Ureter (tissue), 1 donor: Measurements from ENCODE around the gene ACTL7A. TPM values are rescaled to one million over a fixed set of nuclear protein-coding genes. Genes with fewer than 3 reads are reported as not detected.

ENCODE experiments used
- DNase-seq: peaks from one replicate; pipeline ENCODE4 v3.0.0-alpha.2; 2020; ENCODE audit warnings: low spot score
- total RNA-seq: library from RNA; stranded (reverse); gene quantifications from one replicate; pipeline ENCODE4 v1.2.4, GENCODE V29; 2023
- donor health status: DM: yes; HTN: yes; CAD: no.

ACTL7A gene
- total RNA-seq, 1 donor from 2014 or later: not detected

DNA sequence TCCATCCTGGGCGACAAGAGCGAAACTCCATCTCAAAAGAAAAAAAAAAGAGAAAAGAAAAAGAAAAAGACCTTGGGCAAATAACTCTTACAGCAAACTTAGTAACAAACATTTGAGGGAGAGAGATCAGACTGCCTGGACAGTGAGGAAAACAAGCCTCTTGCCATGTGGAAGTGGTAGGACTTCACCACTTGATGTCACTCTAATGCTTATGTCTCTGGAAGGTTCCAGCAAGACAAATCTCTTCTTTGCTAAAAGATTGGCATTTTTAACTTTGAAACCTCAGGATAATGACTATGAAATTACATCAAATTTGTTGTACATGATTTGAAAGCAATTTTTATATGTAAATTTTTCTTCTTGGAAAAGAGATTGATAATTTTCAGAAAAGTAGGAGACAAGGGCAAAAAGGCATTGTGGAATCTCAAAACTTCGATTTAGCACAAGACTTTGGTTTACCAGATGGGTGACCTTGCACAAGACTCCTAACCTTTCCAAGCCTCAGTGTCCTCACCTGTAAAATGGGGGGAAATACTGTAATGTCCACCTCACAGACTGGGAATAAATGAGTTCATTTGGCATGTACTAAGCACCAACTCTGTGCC lies 11.7 kb upstream of the ACTL7A start:
- no peak for DNase-seq

DNA sequence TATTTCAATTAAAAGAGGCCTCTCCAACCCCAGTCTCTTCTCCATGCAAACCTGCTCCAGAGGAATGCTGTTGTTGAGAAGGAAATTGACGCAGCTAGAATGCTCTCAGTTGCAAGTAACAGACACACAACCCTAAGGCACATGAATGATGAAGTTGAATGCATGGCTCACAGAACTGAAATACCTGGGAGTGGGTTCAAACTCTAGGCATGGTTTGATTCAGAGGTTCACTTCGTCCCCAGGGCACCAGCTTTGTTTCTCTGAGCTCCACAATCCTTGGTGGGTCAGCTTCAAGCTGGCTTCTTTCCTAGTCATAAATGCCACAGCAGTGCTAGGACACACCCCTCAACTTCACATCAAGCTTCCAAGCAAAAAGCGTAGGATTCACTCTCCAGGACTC lies 10.9 kb upstream of the ACTL7A start:
- no peak for DNase-seq

DNA sequence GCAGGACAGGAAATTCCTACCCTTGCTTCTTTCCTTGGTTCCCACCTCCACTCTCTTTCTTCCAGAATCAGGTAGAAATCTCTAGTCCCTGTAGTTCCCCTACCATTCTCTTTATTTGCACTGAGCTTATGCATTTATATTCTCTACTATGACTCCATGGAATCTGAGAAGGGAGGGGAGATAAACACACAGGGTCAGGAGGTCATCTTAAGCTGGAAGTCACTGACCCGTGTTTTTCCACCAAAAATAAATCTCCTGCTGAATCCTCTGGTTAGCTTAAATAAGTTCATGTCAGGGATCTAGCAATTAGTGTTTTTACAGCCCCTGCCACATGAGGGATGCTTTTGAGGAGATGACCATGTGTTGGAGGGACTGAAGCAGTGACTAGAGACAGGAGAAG lies 10.0 kb upstream of the ACTL7A start:
- DNase-seq: no peak

DNA sequence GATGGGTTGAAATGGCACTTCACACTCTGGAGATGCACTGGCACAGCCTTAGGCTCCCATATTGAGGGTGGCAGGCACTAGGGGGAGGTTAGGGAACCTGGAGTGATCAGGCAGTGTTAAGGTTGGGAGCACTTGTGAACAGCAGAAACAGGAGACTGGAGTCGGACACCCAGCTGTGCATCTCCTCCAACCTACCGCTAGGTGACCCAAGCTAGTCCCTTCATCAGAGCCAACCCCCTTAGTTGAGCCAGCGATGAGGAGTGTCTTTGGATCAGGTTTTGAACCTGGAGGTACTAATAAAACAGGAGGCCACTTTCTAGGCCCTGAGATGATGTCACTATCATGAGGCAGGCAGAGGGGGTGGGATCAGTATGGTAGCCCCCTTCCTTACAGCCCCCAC lies 8.0 kb upstream of the ACTL7A start:
- no peak for DNase-seq

DNA sequence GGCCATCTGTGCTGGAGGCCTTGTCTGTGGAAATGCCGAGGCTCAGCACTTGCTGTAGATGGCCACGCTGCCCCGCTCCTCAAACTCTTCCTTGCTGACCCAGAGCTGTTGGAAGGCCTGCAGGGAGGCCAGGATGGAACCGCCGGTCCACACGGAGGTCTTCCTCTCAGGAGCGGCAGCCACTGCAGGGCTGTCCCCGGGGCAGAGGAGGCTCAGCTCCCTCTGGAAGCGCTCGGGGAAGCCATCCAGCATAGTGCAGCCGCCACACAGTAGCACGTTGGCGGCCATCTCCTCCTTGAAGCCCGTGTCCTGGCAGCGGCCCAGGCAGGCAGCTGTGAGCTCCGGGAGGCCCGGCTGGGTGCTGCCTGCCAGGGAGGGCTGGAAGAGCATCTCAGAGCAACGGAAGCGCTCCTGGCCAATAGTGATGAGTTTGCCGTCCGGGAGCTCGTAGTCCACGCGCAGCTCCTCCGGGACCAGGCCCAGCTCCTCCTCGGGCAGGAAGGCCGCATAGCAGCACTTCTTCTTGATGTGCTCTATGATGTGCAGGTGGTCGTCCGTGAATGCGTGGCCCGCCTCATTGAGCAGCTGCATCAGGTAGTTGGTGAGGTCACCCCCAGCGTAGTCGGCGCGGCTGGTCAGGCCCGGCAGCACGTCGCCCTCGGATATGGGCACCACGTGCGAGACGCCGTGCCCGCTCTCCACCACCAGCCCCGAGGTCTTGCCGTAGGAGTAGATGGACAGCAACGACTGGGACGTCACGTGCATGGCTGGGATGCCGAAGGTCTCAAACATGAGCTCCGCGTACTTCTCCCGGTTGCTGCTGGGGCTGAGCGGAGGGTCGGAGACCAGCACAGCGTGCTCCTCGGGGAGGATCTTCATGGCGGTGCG lies 7.2 kb upstream of the ACTL7A start:
- DNase-seq: no peak

DNA sequence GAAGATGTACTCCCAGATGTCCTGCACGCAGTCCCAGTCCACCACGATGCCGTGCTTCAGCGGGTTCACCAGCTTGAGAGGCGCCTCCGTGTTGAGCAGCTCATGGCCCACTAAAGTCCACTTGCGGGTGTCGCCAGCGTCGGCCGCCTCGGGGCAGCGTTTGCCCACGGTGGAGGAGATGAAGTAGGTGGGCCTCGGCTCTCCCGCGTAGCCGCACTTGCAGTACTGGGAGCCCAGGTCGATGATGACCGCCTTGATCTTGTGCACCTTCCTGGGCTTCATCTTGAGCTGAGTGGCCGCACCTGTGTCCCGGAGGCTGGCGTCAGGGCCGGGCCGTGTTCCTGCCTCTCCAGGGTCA lies 6.6 kb upstream of the ACTL7A start:
- no peak for DNase-seq

DNA sequence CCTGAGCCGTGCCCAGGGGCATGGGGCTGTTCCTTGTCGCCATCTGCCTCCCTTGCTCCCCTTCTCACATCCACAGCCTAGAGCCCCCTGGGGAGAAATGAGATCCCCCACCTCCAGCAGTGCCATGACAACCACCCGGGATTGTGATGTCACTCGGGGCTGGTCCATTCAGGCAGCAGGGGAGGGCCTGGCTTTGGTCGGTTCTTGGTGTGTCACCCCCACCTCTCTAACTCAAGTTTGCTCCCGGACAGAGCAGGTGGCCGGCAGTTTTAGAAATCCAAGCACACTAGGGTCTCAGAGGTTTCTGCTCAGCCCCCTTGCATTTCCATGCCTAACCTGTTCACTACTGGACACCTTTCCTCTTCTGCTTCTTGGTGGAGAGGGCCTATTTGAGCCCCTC lies 6.2 kb upstream of the ACTL7A start, which contains the start of gene ACTL7B:
TSS of gene ACTL7B (minus strand) at position 99 of the 400 bp plus-strand sequence. CDS start at position 43, 56 bp downstream.
- DNase-seq: no peak

DNA sequence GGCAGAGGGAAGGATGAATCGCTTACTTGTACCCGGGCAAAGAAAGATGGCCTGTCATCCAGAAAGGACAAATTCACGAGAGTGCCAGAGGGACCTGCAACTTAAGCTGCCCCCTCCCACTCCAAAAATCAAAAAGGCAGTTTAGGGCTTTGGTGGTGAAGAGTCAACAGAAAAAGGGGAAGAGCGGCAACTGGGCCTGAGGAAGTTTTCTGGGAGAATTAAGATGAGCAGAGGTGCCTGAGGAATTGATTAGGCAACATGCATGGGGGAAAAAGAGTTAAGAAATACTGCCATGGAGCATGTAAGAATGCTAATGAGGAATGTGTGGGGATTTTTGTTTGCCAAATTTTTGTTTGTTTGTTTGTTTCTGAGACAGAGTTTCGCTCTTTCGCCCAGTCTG lies 4.5 kb upstream of the ACTL7A start:
- no peak for DNase-seq

DNA sequence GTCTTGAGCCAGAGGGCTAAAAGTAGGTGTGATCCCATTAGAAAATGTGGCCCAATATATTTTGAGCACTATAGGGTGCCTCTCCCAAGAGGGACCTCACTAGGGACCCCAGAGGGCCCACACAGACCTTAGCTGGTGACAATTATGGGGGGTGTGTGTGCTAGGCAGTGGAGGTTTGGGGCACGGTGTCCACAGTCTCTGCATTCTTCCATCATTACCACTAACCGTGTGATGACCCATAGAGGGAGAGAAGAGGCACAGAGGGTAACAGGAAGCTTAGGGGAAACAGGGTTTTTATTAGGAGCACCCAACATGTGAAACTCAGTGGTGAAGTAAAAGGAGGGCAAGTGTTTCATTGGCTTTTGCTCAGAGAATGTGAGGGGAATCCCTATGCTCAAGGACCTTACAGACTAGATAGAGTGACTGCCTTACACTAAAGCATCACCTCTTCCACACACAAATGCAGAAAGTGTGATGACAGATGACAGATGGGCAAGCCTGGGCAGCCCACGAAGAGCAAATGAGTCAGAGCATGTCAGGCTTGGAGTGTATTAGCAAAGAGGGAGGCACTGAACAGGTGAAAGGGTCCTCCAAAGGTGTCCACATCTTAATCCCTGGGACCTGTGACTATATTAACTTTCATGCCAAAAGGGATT lies 2.5 kb upstream of the ACTL7A start:
- no peak for DNase-seq

DNA sequence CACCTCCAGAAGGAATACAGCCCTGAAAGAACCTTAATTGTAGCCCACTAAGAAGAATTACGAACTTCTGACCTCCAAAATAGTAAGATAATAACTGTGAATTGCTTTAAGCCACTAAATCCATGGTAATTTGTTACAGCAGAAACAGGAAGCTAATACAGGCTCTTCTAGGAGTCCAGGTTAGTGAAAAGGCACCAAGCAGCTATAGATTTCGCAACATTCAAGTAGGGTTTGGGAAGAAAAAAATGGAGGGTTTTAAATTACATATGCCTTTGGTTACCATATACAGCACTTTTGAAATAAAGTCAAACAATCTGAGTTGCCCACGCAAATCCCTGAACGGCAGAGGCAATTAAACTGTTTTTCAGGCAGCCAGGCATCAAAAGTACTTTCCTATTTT lies 1.7 kb upstream of the ACTL7A start:
- DNase-seq: no peak

DNA sequence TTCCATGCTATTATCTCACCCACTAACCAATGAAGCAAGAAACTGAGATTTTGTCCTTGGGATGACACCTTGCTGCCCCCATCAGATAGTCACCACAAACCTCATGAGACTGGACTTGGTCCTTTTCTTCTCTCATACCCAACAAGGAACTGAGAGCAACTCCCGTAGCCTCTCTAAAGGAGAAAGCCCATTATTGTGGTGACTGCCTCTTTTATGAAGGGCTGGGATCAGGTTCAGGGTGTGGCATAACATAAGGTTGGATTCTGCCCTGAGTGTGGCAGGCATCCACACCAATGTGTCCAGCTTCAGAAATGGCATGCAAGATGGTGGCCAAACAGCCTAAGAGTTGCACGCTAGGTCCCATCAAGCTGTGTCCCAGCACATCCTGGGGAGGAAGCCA lies 1.3 kb upstream of the ACTL7A start:
- no peak for DNase-seq

DNA sequence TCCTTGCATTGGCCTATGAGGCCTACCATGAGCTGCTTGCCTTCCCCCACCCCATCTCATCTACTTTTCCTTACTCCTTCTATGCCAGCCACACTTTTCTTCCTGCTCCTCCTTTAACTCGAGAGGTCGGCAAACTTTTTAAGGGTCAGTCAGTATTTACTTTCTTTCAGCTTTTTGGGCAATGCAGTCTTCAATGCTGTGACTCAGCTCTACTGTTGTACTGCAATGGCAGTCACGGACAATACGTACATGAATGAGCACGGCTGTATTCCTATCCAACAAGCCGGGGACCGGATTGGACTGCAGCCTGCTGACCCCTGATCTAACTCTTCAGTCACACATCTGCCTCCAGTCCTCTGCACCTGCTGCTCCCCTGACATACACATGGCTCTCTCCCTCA lies 602 bp upstream of the ACTL7A start:
- DNase-seq: no peak

DNA sequence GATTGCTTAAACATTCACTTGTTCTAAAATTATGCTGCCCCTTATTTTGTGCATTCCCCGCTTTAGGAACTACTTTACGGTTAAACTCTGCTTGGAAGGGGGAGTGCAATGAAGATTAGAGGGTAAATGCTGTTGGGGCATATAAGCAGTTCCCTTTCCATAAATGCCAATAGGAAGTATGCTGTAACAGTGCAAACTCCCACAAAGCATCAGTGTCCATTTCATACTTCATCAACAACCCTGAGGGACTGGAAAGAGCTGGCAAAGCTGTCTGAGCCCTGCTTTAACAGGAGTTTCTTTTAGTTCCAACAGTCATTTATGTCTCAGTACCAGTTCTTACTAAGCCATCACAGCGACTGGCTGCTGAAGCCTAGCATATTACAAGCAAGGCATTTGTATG lies 1.8 kb downstream of the ACTL7A start:
- DNase-seq: no peak

DNA sequence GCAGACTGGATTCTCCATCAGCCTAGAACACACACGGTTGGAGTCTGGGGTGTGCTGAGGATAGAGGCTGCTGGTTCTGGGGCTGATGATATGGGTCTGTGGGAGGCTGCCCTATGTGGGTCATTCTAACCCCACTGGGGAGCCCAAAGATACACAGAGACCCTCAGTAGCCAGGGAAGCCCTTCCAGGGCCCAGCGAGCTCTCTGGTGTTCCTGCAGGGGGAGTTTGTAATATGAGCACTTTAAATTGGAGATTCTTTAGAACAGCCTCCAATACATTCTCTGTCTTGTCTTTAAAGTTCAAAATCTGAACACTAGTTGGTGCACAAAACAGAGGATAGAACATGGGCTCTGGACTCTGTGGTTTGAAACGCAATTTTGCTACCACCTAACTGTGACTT lies 2.4 kb downstream of the ACTL7A start:
- DNase-seq: no peak

DNA sequence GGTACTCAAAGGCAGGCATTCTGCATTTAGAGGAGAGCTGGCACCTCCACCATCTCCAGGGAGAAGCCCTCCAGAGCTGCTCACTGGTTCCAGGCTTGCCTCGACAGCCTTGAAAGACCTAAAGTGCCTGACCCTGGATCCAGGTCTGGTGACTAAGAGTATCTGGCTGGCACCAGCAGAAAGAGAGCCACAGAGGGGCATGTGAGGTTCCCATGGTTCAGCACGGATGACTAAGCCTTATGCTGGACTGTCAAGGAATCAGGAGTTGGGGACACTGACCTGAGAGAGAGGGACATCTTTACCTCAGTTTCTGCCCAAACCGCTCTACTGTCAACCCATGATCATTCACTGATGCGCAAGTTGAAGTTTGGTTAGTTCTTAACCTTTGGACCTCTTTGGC lies 3.0 kb downstream of the ACTL7A start:
- DNase-seq: no peak

DNA sequence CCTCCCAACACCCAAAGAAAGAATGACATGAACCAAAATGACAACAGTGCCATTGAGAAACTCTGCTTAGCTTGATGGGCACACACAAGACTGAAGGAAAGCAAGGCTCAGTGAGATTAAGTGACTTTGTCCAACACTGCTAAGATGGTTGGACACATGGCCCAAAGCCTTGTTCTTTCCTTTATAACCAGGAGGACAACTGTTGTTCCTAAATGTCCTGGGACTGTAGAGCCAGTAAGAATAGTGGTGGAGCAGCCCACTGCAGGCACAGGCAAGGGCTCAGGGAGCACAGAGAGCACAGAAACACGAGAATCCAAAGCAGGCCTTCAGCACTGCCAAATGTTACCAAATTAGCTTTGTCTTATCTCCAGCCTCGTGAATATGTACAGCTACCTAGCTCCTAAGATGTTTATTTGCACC lies 3.9 kb downstream of the ACTL7A start:
- no peak for DNase-seq

DNA sequence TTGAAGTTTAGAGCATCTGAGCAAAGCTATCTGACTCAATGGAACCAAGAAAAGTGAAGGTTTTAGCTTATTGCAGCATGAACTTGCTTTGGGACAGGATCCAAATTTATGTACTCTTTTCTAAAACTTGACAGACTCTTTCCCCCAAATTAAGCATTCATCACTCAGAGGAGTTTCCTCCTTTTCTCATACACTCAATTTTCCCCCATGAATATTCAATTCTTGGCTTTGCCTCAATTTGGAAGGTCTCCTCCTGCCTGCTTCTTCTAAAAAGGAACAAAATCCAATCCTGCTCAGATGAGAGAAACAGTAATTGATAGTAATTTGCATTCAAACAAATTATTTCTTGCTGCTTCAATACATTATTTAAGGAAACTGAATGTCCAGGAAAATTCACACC lies 5.0 kb downstream of the ACTL7A start:
- no peak for DNase-seq

DNA sequence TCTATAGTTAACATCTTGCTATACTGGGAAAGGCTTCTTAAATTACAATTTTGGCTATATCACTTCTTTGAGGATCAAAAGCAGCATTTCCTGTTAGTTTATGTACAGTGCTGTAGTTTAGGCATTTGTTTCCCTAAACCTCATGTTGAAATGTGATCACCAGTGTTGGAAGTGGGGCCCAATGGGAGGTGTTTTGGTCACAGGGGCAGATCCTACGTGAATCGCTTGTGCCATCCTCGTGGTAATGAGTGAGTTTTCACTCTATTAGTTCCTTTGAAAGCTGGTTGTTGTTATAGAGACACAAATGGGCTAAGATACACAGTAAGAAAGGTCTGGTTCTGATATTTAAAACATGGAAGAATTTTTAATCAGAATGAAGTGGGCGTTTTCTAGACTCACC lies 5.8 kb downstream of the ACTL7A start:
- no peak for DNase-seq

DNA sequence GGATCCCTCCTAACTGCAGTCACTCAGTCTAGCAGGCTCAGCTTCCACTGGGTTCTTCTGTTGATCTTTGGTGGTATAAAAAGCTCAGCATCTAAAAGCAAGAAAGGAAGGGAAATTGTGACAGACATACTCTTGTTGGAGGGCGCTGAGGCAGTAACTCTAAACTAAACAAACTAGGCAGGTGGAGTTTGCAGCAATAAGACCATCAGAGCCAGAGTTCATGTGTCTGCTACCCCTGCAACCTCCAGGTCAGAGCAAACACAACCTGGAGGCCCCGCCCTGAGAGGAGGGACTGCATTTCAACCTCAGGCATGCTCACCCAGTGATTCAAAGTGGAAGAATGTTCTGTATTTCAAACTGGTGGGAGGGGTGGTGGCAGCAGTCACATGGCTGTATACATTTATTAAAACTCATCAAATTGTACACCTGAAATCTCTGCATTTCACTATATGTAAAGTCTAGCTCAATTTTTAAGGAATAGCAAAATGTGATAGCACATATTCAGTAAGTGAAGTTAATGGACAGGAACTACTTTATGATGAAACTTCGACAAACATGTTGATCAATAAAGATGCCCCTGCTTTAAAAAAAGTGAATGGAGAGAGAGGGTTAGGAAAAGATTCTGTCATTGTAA lies 7.1 kb downstream of the ACTL7A start:
- DNase-seq: no peak

DNA sequence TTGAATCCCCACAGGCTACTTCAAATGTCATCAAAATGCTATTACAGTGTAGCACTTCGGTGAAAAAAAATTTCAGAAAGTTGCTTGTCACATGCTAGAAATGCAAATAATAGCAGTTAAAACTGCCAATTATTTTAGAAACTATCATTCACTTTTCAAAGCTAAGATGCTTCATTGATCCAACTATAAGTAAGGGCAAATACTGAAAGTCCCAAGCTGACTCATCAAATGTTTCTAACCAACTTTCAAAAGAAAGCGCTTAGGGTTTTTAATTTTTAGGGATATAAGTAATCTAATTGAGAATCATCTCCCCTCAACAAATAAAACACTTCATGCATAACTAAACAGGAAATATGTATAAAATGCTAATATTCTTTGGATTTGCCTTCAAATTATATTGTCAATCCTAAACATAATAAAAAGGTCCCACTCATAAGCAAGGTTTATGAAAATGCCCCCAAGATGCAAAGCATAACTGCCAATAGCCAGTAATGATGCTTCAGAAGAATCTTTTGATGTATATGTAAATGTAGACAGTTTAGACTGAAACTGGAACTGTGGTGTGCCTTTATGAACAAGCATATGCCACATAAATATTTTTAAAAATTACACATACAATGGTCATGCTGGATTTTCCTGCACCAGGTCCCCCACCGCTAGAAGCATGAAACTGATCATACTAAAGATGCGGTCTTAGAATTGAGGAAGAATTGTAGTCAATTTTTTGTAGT lies 12.2 kb downstream of the ACTL7A start:
- DNase-seq: no peak

DNA sequence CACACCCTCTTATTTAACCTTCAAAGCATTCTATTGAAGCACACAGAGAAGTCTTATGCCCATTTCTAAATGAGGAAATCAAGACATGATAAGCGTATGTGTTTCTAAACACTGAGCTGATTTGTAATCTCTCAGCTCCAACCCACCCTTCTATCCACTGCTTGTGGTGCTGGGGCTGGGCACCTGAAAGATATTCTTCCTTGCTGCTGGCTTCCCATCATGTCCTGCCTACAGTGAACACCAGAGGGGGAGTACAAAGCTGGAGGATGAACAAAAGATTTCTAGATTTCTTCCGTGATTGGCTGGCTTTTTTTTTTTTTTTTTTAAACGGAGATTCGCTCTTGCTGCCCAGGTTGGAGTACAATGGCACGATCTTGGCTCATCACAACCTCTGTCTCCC lies 14.4 kb downstream of the ACTL7A start:
- no peak for DNase-seq

DNA sequence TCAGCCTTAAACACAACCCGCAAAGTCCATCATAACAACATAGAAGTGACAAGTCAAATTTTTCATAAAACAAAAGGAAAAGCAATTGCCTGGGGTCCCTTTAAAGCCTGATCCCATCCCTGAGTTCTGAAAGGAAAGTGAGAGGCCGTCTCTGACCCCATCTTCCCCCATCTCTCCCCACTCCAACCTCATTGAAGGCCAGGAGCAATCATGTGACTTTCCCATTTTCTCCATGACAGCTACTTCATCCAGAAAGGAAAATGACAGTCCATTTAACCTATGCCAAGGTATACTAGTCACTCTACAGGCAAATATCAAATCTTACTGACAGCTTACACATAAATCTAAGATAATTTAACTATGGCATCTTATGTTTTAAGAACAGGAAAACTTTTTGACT lies 15.5 kb downstream of the ACTL7A start:
- DNase-seq: no peak
